Activated naive CD8-positive, alpha-beta T cell treated with anti-CD3 and anti-CD28 coated beads, Interleukin-2, amount 50 U/mL, for 16 hours (primary cell): ENCODE measurements around the gene TRIM44.

Source experiments
- DNase-seq: peaks from one replicate; pipeline ENCODE4 v3.0.0-alpha.2; 2020; ENCODE audit warnings: low read depth, low spot score

Gene TRIM44

DNA sequence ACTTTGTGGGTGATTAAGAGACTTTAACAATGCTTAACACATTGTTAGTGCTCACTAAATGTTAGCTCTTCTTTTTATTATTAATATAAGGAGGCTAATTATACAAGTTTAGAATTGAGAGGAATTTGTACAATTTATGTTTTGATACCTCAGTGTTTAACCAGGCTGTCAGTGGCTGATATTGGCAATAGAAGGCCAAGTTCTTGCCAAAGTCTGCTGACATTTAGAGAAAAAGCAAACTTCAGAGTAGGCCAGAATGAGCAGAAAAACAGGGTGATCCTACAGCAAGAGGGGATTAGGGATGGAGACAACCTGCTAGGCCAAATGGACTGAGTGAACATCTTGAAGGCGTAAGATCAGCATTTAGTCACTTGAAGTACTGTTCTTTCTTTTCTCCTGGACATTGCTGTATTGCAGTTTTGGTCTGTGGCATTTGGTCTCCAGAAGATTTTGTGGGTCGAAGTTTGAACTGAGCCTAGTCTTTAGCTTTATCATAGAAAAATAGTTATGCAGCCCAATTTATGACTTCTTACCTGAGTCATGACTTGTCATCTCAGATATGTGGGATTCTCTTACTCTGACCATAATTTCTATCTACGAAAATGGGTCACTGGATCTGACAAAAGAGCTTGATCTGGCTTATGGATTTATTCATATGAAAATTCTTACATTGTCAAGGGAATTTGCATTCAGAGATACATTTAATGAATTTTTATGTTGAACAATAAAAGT lies 9.0 kb downstream of the TRIM44 start:
- DNase-seq = no peak

DNA sequence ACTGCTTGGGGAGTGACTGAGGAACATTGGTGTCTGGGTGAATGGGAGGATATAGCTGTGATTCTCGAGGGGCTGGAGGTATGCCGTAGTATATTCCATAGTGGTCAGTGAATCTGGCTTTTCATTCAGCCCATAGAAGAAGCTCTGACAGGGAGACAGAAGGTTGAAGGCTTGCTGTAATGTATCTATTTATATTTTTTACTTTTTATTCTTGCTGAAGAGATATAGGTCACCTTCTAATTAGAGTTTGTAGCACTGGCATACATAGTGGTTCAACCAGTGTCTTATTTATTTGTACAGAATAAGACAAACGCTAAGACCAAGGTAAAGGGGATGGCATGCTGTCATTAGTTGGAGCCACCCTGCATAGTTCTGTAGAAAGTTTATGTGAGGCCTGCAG lies 10.0 kb downstream of the TRIM44 start:
- no peak for DNase-seq

DNA sequence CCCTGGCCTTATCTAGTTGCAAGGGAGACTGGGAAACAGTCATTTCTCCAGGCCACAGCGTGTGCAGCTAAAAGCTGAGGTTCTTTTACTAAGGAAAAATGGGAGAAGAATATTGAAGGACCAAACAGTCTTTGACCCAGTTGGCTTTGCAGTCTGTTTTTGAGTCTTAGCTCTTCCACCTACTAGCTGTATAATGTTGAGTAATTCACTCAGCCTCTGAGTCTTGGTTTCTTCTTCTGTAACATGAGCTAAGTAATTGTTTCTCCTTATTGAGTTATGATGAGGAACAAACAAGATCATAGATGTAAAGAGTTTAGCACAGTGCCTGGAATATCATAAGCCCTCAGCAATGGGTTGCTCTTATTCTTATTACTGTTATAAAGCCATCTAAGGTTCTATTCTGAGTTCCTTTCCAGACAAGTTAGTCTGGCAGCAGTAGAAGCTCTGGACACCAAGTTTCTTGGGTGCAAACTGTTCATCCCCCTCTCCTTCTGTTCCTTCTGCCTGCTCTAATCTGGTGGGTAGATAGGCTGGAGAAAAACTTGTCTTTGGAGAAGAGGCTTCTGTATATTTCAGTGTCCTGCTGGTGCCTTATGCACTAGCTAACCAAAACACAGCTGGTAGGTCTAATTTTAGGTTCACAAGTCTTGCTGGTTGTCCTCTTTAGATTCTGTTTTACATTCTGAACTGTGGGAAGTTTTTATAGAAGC lies 13.5 kb downstream of the TRIM44 start:
- no peak for DNase-seq

DNA sequence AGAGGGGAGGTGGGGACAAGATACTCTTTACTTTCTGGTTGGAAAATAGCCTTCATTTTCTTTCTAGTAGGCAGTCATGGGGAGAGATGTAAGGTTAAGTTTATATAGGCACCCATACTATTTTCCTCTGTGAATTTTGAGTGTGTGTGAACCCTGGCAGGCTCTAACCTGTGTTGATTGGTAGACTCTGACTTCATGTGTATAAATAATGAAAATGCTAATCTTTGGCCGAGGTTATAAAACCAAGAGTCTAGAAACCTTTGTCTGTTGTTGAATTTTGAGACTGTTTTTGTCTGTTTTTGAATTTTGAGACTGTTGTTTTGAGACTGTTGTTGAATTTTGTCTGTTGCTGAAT lies 14.0 kb downstream of the TRIM44 start:
- DNase-seq = no peak

DNA sequence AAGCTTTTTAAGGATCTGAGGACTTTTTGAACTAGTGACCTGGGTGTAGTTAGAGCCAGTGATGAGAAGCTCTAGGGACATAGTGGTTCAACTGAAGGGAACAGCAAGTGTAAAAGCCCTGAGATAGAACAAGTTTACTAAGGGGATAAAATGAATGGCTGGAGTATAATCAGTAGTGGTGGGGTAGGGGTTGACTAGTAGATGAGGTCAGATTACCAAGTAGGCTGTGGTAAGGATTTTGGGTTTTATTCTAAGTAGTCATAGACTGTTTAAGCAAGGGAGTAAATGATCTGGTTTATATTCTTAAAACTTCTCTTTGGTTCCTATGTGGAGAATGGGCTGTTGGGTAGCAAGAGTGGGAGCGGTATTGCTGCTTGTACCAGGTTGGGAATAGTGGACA lies 15.3 kb downstream of the TRIM44 start:
- DNase-seq = no peak

DNA sequence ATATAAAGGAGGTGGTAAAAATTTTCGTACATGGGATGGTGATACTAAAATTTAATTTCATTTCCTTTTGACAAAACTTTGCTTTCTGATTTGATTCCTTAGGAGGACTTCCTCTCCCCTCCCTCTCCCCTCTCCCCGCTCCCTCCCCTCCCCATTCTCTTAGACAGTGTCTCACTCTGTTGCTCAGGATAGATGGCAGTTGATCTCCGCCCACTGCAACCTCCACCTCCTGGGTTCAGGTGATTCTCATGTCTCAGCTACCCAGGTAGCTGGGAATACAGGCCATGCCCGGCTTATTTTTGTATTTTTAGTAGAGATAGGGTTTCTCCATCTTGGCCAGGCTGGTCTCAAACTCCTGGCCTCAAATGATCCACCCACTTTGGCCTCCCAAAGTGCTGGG lies 15.9 kb downstream of the TRIM44 start:
- DNase-seq = no peak

DNA sequence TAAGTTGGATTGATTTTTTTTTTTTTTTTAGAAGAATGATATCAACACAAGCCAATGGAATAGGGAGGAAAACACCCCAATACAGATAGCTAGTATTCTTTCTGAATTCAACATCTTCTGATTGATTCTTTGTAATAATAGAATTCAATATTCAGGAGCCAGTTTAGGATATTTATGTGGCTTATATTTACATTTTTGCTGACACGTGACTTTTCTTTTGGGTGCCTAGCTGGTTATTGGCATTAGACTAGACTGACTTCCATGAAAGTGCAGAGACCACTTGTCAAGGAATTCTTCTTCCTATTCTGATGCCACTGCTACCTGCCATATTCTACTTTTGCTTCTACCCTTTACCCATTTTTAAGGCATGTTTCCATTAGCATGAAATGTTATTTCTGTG lies 16.4 kb downstream of the TRIM44 start:
- DNase-seq = no peak

DNA sequence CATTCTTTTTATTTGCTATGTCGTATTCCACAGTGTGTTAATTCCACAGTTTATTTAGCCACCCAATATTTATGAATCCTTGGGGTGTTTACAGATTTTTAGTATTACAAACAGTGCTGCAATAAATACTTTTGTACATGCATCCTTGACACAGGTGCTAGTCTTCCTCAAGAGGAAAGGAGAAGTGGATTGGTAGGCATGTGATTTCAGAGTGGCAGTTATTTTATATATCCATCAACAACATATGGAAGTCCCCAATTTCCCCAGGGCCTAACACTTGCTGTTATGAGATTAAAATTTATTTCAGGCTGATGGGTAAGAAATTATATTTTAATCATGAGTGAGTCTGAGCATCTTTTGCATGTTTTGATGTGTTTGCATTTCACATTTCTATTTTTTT lies 17.9 kb downstream of the TRIM44 start:
- no peak for DNase-seq

DNA sequence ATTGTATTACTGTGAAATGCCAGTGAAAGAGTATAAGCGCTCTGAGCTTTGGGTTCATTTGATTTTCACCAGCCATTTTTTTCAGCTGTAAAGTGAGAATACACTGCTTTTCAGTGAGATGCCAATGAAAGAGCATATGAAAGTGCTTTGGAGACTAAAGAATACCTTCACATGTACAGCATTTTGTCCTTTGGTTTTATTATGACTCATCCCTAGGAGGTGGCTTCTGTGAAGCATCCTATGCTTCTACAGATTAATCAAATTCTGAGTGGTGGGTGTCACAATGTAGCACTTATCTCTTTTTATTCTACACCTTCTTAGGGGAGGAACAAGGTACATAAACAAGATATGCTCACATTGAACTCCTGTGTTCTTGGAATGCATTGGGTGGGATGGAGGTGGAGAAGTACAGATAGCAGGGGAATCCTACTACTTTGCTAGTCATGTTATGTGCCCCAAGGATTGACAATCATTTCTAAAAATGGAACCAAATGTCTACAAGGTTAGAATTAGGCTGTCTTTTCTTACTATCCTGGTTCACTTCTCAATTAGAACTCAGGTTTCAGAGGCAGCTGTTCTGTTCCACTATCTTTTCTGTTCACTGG lies 18.7 kb downstream of the TRIM44 start:
- no peak for DNase-seq

DNA sequence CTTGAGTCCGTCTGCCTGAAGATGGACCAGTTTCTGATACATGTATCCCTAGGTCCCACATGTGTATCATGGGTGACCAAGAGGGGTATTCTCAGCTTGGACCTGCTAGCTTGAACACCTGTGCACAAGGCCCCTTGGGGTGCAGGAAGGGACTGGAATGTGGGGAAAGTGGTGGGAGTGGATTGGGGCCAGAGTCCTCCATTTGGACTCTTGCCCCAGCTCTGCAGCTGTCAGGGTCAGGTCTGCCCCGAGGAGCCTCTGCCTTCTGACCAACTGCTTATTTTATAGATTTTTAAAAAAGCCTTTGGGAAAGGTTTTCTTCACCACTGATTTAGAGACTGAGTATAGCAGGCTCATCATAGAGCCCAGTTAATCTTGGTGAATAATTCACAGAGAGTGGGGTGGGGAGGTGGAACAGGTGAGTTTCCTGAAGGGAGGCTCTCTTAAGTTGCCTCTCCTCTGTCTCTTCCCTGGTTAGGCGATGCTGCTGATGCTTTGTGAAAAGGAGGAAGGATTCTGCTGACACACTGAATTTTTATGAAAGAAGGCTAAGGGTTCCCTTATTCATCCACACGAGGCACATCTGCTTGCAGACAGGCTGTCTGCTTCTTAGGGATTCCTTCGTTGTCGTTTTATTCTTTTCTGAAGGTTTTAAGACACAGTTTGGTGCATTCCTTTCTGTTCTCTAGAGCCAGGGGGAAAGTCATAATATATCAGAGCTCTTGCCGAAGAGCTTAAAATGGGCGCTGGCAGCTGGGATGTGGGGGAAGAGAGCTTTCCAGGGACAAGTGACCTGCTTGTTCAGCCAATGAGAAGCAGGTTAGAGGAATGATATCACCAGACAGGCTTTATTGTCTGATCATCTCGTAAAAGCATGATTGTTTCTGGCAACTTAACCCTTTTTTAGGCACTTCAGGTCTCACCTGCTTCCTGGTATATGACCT lies 19.9 kb downstream of the TRIM44 start:
- DNase-seq = no peak

DNA sequence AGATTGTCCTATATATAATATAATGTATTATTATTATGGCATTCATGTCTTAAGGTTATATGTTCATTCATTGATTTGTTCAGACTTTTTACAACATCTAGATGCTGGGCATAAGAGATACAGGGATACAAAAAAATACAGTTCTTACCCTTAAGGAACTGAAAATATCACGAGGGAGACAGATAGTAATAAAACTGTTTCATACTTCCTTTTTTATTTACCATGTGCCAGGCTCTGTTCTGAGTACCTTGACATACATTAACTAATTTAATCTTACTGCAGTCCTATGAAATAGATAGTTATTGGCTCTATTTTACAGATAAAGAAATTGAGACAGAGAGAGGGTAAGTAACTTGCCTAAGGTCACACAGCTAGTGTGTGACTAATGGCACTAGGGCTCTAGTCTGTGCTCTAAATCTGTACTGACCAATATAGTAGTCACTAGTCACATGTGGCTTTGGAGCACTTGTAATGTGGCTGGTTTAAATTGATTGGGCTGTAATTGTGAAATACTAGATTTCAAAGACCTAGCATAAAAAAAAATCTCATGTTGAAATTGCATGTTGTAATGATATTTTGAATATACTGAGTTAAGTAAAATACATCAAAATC lies 21.3 kb downstream of the TRIM44 start:
- no peak for DNase-seq

DNA sequence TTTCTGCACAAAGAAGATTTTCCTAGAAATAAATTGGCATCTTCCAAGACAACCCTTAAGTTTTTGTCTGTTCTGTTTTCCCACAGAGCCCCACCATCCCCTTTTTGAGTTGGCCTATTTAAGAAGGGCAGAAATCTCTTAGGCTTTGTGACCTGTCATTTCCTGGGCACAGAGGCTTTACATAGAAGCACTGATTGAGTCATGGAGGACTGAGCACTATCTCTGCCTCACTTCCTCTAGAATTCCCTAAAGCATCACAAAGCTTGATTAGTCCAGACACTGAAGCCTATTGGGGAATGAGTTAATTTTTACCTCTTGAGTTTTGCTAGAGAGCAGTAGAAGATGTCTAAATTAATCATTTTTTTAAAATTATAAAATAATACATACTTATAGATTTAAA lies 25.4 kb downstream of the TRIM44 start:
- DNase-seq = no peak

DNA sequence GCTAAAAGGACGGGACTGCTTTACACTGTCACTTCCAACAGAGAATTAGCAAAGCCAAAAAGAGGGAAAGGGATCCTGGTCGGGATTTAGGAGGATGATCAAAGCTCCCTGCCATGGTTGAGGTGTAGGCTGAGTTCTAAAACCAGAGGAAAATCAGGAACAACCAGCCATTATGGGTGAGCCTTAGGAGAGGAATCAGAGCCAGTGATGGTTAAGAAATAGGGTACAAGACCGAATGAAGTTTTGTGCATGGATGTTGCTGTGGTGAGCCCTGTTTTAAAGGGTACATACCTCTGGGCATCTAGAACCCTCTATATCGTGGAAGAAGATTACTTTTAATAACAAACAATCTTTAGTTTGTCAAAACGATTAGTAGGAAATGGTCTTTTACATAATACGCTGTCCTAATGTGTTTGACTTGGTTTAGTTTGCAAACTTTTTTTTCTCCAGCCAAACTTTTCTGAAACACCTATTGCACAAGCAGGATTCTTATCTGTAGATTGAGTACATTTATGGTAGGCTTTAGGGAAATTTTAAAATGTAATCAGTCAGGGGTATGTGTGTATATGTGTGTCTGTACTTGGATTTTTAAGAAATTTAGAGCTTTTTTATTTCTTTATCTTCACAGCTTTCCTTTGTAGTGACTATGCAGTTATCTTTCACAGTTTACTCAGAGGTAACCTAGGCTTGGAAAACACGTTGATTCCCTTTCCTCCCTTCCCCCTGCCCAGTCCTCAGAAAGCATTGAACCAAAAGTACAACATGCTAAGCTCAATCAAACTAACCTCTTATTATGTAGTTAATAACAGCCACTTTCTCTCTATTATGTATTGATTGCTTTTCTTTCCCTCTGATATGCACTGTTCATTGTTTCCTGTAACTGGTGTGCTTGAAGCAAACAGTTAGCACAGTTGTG lies 26.8 kb downstream of the TRIM44 start:
- DNase-seq = no peak

DNA sequence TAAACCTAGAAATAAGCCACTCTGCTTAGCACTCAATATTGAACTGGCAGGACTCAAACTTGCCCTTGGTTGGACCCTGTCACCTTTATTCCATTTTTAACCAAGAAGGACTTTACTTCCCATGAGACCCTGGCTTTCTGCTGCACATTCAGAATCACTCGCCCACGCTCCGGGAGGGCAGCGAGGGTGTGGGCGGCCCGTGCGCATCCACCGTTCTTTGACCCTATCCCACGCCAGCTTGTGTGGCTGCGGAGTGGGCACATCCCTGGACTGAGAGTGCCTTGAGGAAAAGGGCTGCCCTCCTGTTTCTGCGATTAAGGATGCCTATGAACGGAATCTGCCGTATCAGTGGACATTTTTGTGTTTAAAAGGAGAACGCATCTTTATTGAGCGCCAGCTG lies 39.6 kb downstream of the TRIM44 start:
- no peak for DNase-seq

DNA sequence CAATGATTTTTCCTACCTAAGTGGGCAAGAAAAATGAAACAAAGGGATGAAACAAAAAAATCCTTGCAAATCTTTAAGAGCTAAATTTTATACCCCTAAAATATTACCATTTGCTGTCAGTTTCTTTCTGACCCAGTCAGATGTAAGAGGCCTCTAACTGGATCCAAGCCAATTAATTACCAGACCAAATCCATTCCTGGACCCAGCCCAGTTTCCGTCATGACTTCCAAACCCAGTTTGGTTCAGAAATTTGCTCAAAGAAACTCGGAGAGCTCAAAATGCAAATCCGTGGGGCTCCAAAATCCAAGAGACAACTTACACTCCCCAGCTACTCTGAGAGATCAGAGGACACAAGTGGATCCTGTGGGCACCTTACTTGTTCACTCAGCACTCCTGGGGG lies 46.8 kb downstream of the TRIM44 start:
- DNase-seq = no peak

DNA sequence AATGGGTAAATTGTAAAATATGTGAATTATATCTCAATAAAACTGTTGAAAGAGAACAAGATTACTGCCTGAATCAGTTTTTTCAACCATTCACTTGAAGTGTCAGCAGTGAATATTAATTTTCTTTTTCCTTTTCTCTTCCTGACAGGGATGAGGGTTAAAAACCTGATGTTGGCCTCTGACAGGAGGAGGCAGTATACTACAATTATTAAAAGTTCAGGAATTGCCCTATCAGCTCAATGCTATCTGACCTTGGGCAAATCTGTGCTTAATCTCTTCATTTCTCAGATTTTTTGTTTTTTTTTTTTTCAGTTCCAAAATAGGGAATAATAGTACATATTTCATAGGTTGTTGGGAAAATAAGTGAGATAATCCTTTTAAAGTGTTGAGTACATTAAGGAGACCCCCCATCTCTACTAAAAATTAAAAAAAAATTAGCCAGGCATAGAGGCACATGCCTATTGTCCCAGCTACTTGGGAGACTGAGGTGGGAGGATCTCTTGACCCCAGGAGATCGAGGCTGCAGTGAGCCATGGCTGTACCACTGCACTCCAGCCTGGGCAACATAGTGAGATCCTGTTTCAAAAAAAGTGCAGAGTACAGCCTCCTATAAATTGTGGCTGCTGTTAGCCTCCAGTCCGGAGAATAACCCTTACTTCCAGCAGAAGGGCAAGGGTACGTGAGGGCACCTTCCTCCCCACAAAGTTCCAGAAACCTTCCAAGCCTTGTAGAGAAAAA lies 48.8 kb downstream of the TRIM44 start:
- DNase-seq = no peak

DNA sequence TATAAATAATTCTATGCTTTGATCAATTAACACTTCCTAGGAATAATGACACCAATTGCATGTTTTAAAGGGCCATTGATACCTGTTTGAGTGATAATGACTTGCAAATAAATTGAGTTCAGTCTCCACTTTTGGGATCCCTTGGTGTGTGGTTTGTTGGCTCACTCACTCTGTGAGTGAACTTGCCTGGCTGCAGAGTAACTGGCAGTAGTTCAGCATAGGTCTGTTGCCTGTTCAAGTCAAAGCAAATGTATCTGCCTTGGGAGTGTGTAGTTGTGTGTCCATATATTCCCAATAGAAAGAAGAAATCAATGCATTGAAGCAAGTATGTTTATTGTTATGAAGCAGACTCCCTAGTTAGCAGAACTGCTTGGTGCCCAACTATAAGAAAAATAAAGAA lies 49.3 kb downstream of the TRIM44 start:
- no peak for DNase-seq

DNA sequence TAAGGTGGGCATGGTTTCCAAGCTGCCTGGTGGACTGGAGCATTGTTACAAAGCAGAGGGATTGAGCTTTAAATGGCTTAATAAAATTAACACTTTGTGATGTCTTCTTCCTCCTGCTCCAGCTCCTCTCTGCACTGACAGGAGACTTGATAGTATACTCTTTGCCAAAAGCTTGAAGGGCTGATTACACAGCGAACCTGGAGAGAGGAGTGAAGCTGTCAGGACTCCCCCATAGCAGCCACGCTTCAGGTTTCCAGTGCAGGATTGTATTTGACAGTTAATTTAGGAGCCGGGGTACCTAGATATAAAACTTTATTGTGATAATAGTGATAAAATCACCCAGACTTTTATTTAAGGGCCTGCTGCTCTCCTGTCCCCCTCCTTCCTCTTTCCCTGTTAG lies 50.0 kb downstream of the TRIM44 start:
- DNase-seq = no peak

DNA sequence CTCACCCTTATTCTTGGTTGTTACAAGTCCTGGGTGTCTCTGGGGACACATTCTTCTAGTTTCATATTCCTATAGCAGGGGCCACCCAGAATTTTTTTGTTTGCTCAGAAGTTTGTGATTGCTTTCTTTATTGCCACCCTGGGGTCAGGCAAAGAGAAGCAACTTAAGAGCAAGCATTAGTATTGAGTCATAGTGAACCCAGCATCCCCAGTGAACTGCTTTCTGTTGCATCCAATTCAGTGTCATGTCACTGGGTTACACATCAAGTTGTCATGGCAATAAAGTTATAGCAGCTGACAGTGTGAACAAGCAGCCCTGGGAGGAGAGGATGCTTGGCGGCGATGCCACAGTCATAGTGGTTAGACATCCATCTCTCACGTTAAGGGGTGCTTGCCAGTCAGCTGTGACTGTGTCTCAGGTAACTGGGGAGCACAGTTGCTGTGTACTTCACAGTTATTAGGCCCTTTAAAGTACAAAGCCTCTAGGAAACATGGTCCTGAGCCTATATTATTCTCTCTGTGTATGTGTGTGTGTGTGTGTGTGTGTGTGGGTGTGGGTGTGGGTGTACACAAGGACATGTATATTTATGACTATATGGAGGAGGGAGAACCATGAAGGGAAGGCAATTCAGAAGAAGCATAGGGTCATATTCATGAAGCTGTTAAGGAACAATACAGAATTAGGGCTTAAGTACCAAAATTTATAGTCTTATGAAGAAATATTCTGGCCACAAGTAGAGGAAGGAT lies 52.5 kb downstream of the TRIM44 start:
- DNase-seq = no peak
